ENCODE results near the gene SLC35A1.

DNA sequence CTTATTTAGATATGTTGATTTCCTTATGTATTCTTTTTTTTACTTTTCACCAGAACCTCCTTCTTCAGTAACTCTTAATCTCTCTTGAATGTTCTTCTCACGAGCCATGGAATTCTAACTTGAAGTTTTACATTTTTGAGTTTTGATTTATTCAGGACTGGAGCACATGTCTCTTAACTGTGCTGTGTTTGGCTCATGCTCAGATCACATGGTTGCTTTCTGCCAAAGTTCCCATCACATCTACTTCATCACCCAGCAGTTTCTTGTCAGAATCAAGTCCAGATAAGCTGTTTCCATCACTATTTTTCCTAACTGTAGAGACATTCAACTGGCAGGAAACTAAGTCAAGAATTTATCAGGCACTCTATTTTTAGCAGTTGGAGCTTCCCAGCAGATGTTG, 31.7 kb downstream of the SLC35A1 start:
- TF ChIP-seq POLR2AphosphoS5 (IDR thresholded peaks at IDR 0.05; ENCODE audit: low read depth, low read length): no peak
- TF ChIP-seq SIN3A (IDR thresholded peaks at IDR 0.05; ENCODE audit: borderline replicate concordance, insufficient read depth, low read length): no peak
- no peak for TF ChIP-seq TAF1 (IDR thresholded peaks at IDR 0.05; ENCODE audit: borderline replicate concordance, insufficient read depth, low read length)

Measured in PFSK-1 (cell line).